GM18870 (cell line): ENCODE results near the gene EXOC4.

Source experiments
- ATAC-seq: cut with Tn5 transposase; IDR thresholded peaks from one replicate; pipeline ENCODE4 v1.9.1; 2021; ENCODE audit warnings: moderate library complexity; ENCODE audit not compliant: unreplicated experiment

Gene EXOC4

DNA sequence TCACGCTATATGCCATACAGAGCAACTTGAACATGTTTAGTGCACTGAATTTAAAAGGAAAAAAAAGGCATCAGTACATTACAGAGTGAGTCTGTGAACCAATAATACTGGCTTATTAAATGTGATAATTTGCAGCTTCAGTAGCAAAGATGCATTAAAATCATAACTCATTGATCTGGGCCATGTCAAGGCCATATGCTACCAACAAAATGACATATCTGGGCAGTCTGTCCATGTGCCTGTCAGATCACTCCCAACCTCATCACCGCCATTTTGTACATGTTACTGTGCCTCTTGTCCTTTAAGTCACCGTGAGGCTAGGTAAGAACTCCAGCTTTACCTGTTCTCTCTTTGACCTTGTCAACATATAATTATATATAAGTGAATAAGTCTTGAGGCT lies 566.8 kb downstream of the EXOC4 start:
- no peak for ATAC-seq

- no peak for ATAC-seq
These were observed 567.7 kb downstream of the EXOC4 start for GRCh38 chr7:133820584-133820983.

DNA sequence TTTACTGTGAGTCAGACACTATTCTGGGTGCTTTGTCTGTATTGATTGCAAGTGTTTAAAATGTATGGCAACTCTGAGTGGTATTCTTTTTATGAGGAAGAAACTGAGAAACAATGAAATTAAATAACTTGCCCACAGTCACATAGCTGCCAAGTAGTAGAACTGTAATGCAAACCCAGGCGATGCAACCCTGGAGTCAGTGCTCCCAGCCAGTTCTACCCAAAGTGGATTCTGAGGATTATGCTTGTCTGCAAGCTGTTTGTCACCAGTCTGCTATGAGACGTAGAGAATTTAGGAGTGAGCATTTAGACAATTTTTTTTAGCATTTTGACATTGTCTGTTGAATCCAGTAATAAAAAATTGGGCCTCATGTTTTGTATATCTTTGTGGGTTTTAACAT lies 568.3 kb downstream of the EXOC4 start:
- no peak for ATAC-seq

- no peak for ATAC-seq
These were observed 569.2 kb downstream of the EXOC4 start for GRCh38 chr7:133822001-133822641.

DNA sequence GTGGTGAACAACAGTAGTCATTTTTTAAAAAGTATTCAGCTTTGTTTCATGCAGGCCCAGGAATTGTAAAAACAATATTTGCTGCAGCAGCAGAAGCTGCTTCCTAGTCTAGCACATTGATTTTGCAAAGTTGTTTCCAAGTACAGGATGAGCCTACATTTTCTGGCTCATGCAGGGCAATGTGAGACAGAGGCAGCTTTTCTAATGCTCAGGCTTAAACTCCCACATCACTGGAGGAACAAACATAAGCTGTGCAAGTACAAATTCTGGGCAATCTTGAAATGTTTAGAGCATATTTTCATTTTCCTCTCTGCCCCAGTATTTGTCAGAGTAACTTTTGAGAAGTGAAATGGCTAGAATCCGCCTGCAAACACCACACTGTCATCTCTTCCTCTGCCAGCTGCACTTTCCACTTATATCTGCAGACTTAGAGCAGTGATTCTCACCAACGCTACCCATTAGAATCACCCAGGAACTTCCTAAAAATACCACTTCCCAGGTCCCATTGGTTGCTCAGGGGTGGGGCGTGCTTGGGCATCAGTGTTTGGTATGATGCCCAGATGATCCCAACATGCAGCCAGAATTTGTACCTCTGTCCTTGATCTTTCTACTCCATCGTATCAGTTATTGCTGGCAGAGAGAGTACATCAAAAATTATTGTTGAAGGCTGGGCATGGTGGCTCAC lies 570.1 kb downstream of the EXOC4 start:
- ATAC-seq: no peak

GRCh38 chr7:133824132-133824531 lies 571.3 kb downstream of the EXOC4 start:
- ATAC-seq: no peak

- ATAC-seq: no peak
These were observed 575.1 kb downstream of the EXOC4 start for GRCh38 chr7:133827707-133828623.

- ATAC-seq: no peak
These were observed 576.0 kb downstream of the EXOC4 start for GRCh38 chr7:133828906-133829305.

DNA sequence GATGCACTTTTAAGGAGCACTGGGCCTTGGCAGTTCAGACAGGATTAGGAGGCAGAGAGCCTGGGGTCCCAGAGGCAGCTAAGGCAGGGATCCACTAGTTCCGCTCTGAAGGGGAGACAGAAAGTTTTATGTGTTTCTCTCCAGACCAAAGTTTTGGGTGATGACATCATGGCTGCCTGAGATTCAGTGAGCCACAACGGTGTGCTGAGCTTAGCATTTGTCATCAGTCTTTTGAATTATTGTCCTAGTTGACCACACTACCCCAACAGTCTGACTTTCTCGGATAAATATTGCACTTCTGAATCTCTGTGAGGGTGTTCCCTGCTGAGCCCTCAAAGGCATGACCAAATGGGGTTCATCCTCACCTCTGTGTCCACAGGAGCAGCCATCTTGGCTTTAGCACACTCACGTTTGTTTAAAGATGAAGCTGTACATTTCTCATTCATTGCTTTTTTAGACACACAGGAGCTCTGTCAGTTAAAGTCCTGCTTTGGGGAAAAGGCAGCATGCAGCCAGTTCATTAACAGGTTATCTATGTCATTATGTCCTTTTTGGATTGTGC lies 576.5 kb downstream of the EXOC4 start:
- no peak for ATAC-seq

GRCh38 chr7:133830081-133830480 lies 577.2 kb downstream of the EXOC4 start:
- ATAC-seq: no peak

DNA sequence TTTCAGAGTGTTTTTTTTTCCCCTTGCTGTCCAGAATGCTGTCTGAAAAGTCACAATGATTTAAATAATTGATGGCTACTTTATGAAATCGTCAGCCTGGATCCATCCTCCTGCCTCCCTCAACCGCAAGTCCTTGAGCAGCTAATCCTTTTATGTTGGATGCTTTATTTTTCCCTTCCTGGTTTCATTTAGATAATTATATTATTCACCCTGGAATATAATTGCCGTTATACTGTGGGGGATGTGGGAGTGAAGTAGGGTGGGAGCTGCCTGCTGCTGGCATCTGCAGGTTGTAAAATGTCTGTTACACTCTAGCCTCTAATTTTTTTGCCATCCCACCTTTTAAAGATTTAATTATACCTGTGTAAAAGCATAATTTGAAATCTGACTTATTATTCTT lies 583.8 kb downstream of the EXOC4 start:
- ATAC-seq: no peak

DNA sequence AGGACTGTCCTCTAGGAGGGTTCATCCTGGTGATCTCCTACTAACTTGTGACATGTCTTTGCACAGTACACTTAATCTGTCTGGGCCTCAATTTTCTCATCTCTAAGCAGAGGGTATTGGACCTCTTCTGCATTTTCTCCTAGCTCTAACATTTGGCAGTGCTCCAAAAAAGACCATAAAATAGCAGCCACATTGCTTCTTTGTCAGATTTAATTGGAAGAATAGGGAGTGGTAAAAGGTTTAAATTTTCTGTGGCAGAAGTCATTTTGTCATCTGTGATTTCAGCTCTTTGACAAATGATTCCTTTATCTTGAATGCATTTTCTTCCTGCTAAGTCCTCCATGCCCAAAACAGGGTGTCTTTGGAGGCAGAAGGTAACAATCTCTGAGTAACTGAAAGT lies 584.3 kb downstream of the EXOC4 start:
- no peak for ATAC-seq

- no peak for ATAC-seq
These were observed 586.2 kb downstream of the EXOC4 start for GRCh38 chr7:133839121-133839520.

DNA sequence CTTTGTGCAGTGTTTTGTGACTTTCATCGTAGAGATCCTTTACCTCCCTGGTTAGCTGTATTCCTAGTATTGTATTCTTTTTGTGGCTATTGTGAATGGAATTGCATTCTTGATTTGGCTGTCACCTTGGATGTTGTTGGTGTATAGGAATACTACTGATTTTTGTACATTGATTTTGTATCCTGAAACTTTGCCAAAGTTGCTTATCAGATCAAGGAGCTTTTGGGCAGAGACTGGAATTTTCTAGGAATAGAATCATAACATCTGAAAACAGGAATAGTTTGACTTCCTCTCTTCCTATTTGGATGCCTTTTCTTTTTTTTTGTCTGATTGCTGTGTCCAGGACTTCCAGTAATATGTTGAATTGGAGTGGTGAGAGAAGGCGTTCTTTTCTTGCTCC lies 590.5 kb downstream of the EXOC4 start:
- no peak for ATAC-seq

GRCh38 chr7:133845005-133845404 lies 592.1 kb downstream of the EXOC4 start:
- ATAC-seq: no peak

DNA sequence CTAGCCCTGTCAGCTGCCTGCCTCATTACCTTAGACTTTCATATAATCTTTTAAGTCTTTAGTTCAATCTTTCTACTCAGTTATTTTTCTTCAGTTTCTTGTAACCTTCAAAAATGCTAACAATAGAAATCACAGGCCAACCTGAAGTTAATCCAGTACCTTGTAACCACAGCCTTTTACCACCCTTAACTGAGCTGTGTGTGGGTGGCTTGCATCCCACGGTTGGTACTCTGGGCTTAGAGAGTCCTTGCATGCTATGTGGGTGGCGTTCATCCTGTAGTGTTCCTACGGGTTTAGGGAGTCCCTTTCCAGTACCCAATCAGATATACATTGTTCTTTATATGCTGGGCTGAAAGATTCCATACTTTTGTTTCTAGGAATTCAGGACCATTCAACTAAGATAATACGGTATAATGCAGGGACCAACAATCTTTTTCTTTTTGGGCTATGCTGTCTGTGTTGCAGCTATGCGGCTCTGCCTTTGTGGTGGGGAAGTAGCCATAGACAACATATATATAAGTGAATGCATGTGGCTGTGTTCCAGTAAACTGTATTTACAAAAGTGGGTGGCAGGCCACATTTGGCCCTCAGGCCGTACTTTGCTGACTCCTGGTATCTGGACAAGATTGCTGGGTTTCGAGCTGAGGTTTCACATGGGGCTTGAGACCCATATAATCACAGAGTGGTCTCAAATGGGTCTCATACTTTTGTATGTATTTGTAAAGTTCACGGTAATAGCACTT lies 593.5 kb downstream of the EXOC4 start:
- no peak for ATAC-seq

- no peak for ATAC-seq
These were observed 597.8 kb downstream of the EXOC4 start for GRCh38 chr7:133850497-133851280.

DNA sequence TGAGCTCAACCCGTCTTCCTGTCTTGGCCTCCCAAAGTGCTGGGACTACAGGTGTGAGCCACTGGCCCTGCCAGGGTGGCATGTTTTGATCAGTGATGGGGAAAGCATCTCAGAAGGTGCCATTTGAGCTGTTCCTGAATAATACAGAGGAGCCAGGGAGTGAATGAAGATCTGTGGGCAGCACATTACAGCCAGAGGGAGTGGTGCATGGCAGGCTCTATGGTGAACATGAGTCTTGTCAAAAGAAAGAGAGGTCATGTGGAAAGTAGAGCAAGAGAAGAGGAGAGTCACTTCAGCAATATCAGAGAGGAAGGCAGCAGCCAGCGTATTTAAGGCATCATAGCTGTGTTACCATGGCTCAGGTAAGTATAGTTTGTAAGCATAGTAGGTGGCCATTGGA lies 598.5 kb downstream of the EXOC4 start:
- ATAC-seq: no peak

DNA sequence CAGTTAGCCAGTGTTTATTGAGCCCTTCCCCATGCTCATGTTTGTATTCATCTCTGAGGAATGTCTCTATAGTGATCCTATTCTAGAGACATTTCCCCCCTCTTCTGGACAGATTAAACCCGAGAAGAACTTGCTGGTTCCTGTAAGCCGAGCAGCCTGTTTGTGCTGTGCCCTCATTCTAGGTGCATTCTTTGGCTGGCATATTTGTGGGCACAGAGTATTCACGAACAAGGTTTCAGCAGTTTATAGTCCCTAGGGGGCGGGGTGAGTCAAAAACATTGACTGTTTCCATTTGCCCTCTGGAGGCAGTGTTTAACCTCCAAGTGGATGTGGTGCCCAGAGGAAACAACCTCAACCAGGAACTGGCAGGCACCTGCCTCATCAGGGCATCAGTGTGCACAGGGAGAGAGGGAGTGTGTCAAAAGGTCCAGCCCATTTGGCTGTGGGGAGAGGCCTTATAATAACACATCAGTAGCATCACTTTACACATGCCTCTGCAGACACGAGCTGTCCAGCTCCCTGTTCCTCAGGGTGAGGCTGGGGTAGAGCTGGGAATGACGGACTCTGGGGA lies 600.9 kb downstream of the EXOC4 start:
- ATAC-seq: no peak

DNA sequence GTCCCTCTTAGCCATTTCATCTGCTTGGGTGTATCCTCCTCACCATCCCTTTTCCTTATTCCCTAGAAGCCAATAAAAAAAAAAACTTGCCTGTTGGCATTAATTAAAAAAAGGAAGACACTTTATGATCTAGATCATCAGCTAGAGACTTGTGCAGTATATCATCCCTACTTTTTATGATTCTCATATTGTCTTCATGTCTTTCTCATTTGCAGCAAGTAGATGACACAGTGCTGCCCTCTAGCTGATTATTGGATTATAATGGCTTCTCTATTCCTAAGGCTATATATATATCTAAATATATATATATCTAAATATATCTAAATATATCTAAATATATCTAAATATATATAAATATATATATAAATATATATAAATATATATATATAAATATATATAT lies 601.9 kb downstream of the EXOC4 start:
- ATAC-seq: no peak
